ENCODE data around the gene KIRREL3.

KIRREL3 gene

GRCh38 chr11:126793596-126793995 is 207.0 kb downstream of the KIRREL3 start:
- DNase-seq (ENCODE audit: low spot score): no peak

GRCh38 chr11:126791991-126792390 is 208.6 kb downstream of the KIRREL3 start:
- DNase-seq (ENCODE audit: low spot score): no peak

DNA sequence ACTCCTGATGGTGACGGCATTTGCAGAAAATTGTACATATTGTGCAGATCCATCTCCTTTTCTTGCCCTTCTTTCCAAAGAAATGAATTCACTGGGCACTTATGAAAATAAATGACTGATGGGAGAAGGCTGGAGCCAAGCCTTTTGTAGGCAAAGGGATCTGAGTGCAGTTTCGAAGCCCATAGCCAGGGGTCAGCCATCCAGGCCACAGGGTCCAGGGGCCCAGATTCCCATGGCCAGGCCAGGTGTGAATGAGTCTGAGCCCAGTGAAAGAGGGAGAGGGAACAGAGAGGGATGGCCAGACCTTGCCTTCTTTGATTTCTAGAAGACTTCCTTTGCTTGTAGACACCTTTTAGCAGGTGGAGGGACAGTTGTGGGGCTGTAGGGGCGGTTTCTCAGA is 209.1 kb downstream of the KIRREL3 start:
- no peak for DNase-seq (ENCODE audit: low spot score)

- DNase-seq (ENCODE audit: low spot score): no peak
These were observed 210.0 kb downstream of the KIRREL3 start for GRCh38 chr11:126790550-126791081.

- no peak for DNase-seq (ENCODE audit: low spot score)
These were observed 217.8 kb downstream of the KIRREL3 start for GRCh38 chr11:126782810-126783209.

- DNase-seq (ENCODE audit: low spot score): no peak
These were observed 218.6 kb downstream of the KIRREL3 start for GRCh38 chr11:126781942-126782341.

- DNase-seq (ENCODE audit: low spot score): no peak
These were observed 224.5 kb downstream of the KIRREL3 start for GRCh38 chr11:126776119-126776518.

- no peak for DNase-seq (ENCODE audit: low spot score)
These were observed 228.3 kb downstream of the KIRREL3 start for GRCh38 chr11:126772267-126772666.

DNA sequence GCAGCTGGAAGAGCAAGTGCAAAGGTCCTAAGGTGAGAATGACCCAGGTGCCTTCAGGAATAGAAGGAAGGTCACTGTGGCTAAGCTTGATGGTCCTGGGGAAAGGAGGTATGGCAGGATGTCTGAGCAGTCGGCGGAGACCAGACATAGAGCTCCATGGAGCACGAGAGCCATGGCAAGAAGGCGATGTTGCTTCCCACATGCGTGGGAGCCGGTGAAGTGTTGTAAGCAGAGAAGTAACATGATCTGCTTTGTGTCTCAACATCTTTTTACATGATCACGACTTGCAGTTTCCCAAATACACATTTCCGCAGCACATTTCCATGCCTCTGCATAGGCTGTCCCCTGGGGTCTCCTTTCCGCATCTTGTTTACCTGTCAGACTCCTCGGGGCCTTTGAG is 231.9 kb downstream of the KIRREL3 start:
- DNase-seq (ENCODE audit: low spot score): no peak

- DNase-seq (ENCODE audit: low spot score): no peak
These were observed 234.1 kb downstream of the KIRREL3 start for GRCh38 chr11:126766440-126766839.

DNA sequence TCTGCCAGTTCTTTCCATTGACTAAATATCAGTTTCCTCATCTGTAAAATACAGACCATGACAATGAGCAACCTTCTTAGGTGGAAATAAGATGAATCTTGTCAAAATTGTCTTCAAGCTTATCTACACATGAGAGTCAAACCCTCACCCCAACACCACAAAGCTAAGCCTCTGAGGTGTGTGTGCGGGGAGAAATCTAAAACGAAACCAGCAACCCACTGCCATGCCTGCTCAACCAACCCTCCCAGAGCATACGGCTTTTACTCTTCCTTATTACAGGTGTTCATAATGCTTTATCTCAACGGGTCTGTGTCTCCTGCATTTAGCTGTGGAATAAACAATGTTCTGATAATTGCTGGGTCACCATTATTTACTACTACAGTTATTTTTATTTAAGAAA is 235.4 kb downstream of the KIRREL3 start:
- DNase-seq (ENCODE audit: low spot score): no peak

DNA sequence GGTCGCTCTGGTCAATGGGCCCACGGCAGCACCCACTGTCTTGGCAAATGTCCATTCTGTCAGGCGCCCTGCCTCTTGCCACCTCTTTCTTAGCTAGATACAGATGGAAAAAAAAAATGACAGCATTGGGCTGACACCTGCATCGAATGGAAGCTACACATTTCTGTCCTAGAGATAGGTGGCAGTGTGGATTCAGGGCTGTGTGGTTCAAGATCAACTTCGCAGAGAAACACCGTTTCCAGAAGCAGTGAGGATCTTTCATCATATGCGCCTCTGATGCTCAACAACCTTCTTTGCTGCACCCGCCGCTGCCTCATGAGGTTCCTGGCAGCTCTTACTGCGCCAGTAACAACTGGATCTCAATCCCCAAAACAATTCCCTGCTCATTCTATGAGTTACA is 236.3 kb downstream of the KIRREL3 start:
- DNase-seq (ENCODE audit: low spot score): no peak

DNA sequence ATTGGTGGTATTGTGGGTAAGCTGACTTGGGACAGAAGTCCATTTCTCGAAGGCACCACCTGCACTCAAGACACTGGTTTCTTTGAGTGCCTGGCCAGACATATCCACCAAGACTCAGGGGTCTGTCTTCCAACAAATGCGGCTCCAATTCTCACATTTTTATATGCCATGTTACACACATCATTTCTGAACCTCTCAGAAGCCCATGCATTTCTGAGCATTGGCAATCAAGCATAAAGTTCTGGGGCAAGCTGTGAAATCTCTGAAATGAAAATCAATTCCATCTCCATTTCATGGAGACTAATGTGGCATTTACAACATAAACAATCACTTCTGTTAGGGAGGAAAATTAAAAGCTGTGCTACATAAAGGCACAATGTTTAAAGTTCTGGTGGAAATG is 243.7 kb downstream of the KIRREL3 start:
- no peak for DNase-seq (ENCODE audit: low spot score)

DNA sequence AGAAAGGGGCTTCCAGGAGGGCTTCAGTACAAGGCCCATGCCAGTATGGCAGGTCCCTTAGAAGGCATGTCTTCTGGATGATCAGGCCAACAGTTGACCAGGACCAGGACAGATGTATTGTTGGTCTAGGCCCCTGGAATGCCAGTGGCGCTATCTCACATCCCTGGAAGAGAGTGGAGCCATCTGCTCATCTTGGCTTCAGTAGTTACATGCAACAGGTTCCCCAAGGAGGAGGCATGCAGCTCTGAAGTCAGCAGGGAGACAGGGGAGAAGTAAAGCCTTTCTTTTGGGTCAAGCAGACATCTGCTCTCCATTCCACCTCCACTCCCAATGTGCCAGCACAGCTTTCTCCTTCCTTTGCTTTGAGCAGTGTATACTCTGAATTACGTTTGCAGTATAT is 244.1 kb downstream of the KIRREL3 start:
- DNase-seq (ENCODE audit: low spot score): peak; percentile 10

DNA sequence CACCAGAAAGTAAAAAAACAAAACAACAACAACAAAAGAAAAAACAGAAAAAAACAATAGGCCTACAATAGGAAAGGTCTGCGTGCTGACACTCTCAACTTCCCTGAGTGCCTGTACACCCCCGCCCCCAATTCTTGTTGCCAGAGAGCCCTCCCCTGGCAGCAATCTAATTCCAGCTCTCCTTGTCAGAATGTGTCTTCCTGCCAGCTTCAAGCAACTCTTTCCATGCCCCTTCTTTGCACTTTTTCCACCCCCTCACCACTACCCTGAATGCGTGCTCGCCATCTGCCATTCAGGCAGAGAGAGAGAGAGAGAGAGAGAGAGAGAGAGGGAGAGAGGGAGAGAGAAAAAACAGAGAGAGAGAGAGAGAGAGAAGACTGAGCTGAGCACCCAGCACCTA is 245.0 kb downstream of the KIRREL3 start:
- peak; percentile 23 for DNase-seq (ENCODE audit: low spot score)

- DNase-seq (ENCODE audit: low spot score): peak; percentile 93
These were observed 245.8 kb downstream of the KIRREL3 start for GRCh38 chr11:126754591-126755426.

GRCh38 chr11:126753990-126754389 is 246.6 kb downstream of the KIRREL3 start:
- DNase-seq (ENCODE audit: low spot score): peak; percentile 74

- no peak for DNase-seq (ENCODE audit: low spot score)
These were observed 249.3 kb downstream of the KIRREL3 start for GRCh38 chr11:126751242-126751641.

GRCh38 chr11:126748793-126749192 is 251.8 kb downstream of the KIRREL3 start:
- DNase-seq (ENCODE audit: low spot score): peak; percentile 24

DNA sequence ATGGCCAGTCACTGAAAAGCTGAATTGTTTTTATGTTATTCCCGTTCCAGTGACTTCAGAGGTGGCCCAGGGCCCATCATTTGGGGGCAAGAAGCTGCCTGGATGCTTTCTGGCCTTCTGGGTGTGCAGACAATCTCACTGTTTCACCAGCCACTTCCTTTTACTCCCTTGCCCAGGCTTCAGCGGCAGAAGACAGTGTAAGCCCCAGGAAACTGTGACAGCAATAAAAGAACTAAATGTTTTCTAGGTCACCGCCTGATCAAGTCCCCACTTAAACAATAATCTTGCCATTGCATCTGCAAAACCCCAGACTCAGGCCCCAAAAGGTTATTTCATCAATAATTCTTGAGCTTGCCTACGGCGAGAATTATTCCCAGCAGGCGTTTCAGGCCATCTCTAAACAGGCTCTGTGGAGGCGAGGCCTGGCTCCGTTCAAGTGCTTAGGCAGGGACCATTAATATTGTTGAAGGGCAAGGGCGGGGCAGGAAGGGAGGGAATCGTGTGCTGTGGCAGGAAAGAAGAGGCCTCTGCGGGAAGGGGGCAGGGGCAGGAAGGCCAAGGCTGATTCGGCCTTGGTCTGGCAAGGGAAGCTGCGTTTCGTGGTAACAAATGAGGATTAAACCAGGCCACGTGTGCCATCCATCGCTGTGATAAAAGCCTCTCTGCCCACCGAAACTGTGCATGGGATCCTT is 252.3 kb downstream of the KIRREL3 start:
- peak; percentile 78 for DNase-seq (ENCODE audit: low spot score)

DNA sequence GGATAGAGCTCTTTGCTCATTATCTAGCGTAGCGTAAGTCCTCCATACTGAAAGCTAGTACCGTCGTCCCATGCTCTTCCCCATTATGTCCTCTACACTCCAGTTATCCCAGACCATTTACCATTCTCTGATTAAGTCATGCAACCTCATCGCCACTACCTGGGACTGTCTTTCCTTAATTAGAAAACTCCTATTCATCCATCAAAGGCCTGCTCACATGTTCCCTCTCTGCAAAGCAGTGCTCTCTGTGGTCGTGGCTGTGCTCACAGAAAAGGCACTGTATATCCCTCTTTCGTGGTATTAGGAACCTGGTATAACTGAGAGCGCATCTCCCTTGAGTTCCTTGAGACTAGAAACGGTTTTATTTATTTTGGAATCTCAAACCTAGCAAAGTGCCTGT is 253.3 kb downstream of the KIRREL3 start:
- DNase-seq (ENCODE audit: low spot score): no peak

DNA sequence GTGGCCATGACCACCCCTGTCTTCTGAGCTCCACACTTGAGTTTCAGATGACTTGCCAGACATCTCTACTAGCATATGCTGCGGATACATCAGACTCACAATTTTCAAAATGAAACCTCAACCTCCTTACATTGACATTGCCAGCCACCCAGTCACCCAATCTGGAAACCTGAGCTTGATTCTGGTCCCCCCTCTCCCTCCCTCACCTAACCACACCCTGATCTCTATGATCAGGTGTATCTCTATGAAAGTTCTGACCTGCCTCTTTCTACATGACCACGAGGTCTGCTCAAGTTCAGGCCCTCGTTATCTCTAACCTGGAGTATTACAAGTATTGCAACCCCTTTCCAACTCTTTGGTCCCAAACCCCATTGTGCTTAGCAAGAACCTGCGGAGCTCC is 254.1 kb downstream of the KIRREL3 start:
- DNase-seq (ENCODE audit: low spot score): no peak

DNA sequence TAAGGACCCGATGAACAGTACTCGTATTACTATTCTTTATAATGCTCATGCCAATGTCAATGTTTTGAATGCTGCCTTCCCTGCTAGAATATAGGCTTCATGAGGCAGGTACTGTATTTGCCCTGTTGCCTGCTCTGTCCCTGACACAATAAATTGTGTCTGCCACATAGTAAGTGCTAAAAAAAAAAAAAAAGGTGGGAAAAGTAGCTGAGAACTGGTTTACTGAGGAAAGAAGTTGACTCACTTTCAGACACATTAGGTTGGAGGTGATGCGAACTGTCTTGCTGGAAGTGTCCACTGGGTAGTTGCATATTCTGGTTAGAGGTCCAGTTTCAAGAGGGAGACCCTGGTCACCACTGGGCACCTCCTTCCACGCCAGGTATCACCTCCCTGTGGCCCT is 255.9 kb downstream of the KIRREL3 start:
- no peak for DNase-seq (ENCODE audit: low spot score)
